ENCODE measurements around the gene SYT2.

GRCh38 chr1:202578001-202578504, 132.2 kb downstream of the SYT2 start:
- no peak for TF ChIP-seq EP300 (IDR thresholded peaks at IDR 0.05; ENCODE audit: borderline replicate concordance in 1 of 2, low read depth in 1 of 2, low read length in 1 of 2)
- TF ChIP-seq GABPA (IDR thresholded peaks at IDR 0.05; ENCODE audit: low read depth) = no peak
- TF ChIP-seq CTCF (IDR thresholded peaks at IDR 0.05) = no peak

Measured in SK-N-SH (cell line).